HCT116 (cell line): Measurements from ENCODE around the gene RHBDL3.
"Not testable (repeated sequence)": the region's sequence is repeated elsewhere in the genome, so short reads cannot be mapped to it uniquely, and the experiment has no call there.

Experiments
- POLR2A ChIP-seq: IDR thresholded peaks from 2 replicates; pipeline ENCODE4 v1.7.0; 2011; ENCODE audit warnings: borderline replicate concordance; ENCODE audit not compliant: insufficient read depth, insufficient read length; ENCODE audit errors: extremely low read depth
- TF ChIP-seq, protein P1 (sequence below), 3 experiments: fragments of 200-600 bp in 1 of 3; sonication (generic) in 1 of 3; IDR thresholded peaks in 2 of 3; conservative IDR thresholded peaks in 1 of 3; 2 replicates each; pipeline ENCODE4 v1.5.1; 2012 to 2017; ENCODE audit warnings: low read depth in 2 of 3, low read length in 2 of 3, antibody characterized with exemption in 1 of 3, borderline replicate concordance in 1 of 3, control low read depth in 1 of 3, mild to moderate bottlenecking in 1 of 3, mixed read lengths in 1 of 3, mixed run types in 1 of 3, moderate library complexity in 1 of 3; ENCODE audit not compliant: insufficient read depth in 1 of 3

DNA sequence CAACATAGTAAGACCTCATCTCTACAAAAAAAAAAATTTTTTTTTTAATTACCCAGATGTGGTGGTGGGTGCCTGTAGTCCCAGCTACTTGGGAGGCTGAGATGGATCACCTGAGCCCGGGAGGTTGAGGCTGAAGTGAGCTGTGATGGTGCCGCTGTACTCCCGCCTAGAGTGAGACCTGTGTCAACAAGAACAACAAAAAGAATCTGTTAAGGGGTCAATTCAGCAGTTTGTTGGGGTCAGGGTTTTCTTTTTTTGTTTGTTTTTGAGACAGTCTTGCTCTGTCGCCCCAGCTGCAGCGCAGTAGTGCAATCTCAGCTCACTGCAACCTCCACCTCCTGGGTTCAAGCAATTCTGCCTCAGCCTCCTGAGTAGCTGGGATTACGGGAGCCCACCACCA, 54.4 kb downstream of the RHBDL3 start:
- TF ChIP-seq, protein P1, sequence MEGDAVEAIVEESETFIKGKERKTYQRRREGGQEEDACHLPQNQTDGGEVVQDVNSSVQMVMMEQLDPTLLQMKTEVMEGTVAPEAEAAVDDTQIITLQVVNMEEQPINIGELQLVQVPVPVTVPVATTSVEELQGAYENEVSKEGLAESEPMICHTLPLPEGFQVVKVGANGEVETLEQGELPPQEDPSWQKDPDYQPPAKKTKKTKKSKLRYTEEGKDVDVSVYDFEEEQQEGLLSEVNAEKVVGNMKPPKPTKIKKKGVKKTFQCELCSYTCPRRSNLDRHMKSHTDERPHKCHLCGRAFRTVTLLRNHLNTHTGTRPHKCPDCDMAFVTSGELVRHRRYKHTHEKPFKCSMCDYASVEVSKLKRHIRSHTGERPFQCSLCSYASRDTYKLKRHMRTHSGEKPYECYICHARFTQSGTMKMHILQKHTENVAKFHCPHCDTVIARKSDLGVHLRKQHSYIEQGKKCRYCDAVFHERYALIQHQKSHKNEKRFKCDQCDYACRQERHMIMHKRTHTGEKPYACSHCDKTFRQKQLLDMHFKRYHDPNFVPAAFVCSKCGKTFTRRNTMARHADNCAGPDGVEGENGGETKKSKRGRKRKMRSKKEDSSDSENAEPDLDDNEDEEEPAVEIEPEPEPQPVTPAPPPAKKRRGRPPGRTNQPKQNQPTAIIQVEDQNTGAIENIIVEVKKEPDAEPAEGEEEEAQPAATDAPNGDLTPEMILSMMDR (IDR thresholded peaks at IDR 0.05 in 2 of 3, conservative IDR thresholded peaks at IDR 0.05 in 1 of 3; ENCODE audit: borderline replicate concordance in 1 of 3, insufficient read depth in 1 of 3, low read depth in 2 of 3, low read length in 2 of 3), result not testable (repeated sequence)
- TF ChIP-seq POLR2A, result not testable (repeated sequence)
